H1 (cell line): ENCODE measurements around the gene LAMC1. TPM values are rescaled to one million over a fixed set of nuclear protein-coding genes. Genes with fewer than 3 reads are reported as not detected.

ENCODE experiments used
- CEBPB ChIP-seq: IDR thresholded peaks from 2 replicates; pipeline ENCODE4 v1.6.1; 2012; ENCODE audit warnings: low read depth, low read length
- PHF8 ChIP-seq: fragments of 200-600 bp; sonication (generic); conservative IDR thresholded peaks from 2 replicates; pipeline ENCODE4 v1.7.1; 2012; ENCODE audit warnings: low read depth, mild to moderate bottlenecking, inconsistent platforms, low read length, moderate library complexity
- RNF2 ChIP-seq: fragments of 200-900, 300-1000 bp; sonication (generic); IDR thresholded peaks from 2 replicates; pipeline ENCODE4 v1.7.1; 2016; ENCODE audit warnings: borderline replicate concordance, low read depth, mild to moderate bottlenecking, antibody characterized with exemption, low read length; ENCODE audit not compliant: poor library complexity, severe bottlenecking; ENCODE audit errors: missing control alignments
- SIX5 ChIP-seq: IDR thresholded peaks from 2 replicates; pipeline ENCODE4 v1.6.1; 2011; ENCODE audit warnings: mild to moderate bottlenecking, low read depth, low read length
- polyA plus RNA-seq, 7 experiments: library from polyadenylated mRNA; depleted of rRNA in 3 of 7; stranded (reverse) in 5 of 7; unstranded in 2 of 7; fragments of >200 nt in 5 of 7; fragments of 200-250 nt in 2 of 7; gene quantifications; 1 replicate in 5 of 7; 2 replicates in 1 of 7; 4 replicates in 1 of 7; pipeline versions ENCODE4 v1.2.1 to v1.2.3, GENCODE V29; 2011 to 2013; ENCODE audit warnings: missing spikeins in 2 of 7, mixed read lengths in 2 of 7
- total RNA-seq: library from RNA; stranded (reverse); fragmentation: NEBNext Ultra II Directional; extraction: Animal tissue kit (Norgen Biotek cat#: 25700); gene quantifications from 2 replicates; pipeline ENCODE4 v1.2.1, GENCODE V29; 2021

Gene LAMC1
- total and polyA plus RNA-seq, 2 of the 8 experiments (the other 6 are each of a cell fraction or from before 2014, with no cell fraction given) = 47.6 to 90.3 TPM

- no peak for TF ChIP-seq RNF2
- TF ChIP-seq CEBPB = no peak
- TF ChIP-seq SIX5 = no peak
- TF ChIP-seq PHF8 = no peak
- TF ChIP-seq, all 59 proteins: peak for 0
Observed at GRCh38 chr1:183019139-183019740, 4.0 kb upstream of the LAMC1 start (continued).
